GM19035 (cell line): ENCODE data around the gene MAP3K8.
A peak's percentile ranks its signal among the peaks of the same experiment; 100 is the strongest.

Experiments
- ATAC-seq: cut with Tn5 transposase; IDR thresholded peaks from one replicate; pipeline ENCODE4 v1.9.1; 2021; ENCODE audit not compliant: unreplicated experiment

MAP3K8 gene

DNA sequence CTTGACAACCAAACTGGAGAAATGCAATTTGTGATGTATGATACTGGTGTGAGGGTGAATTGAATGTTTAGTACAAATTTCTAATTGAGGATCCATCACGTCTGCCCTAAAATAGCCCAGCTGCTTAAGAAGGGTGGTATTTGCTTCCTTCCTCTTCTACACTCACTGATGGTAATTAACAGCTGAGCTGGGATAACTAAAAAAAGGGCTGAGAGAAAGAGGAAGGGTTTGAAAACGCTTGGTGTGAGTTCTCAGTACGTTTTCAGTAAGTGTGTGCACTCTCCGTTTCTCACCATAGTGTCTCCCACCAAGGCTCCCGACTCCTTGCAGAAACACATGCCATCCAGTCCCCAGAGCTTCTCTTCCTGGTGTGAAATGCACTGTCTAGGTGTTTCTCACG lies 54.3 kb downstream of the MAP3K8 start:
- no peak for ATAC-seq

DNA sequence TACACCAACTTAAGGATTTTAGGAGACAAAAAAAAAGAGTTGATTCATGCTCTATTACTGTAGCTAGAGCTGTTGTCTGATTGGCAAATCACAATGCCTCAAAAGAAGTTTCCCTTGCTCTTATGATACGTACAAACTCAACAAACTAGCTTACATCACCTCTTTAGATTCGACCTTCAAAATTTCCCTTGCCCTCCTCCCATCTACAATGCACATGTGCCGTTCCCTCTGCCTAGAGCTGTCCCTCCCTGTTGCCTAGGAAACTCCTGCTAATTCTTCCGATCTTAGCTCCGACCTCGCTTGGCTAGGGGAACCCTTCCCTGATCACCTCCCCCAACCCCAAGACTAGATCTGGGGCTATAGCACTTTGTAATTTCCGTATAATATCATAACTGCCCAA lies 55.4 kb downstream of the MAP3K8 start:
- no peak for ATAC-seq

DNA sequence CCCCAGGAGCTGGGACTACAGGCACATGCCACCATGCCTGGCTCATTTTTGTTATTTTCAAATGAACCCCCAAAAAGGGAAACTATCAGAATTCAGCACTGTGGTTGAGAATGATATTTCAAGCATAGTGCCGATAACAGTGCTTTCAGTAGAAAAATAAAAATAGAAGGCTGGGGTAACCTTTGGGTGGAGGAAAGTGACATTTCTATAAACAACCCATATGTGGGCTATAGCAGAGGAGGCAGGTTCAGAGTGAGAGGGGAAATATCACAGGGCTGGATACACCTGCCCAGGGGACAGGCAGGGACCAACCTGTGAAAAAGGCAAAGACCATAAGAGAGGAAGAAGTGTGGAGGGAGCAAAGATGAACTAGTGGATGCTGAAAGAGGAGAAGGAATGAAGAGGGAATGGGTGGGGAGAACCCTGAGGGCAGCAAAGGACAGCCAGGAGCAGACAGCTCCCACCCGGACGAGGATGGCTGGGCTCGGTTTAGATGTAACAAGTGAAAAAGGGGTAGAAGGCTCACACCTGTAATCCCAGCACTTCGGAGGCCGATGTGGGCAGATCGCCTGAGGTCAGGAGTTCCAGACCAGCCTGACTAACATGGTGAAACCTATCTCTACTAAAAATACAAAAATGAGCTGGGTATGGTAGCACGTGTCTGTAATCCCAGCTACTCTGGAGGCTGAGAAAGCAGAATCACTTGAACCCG lies 56.5 kb downstream of the MAP3K8 start:
- ATAC-seq, result no peak

DNA sequence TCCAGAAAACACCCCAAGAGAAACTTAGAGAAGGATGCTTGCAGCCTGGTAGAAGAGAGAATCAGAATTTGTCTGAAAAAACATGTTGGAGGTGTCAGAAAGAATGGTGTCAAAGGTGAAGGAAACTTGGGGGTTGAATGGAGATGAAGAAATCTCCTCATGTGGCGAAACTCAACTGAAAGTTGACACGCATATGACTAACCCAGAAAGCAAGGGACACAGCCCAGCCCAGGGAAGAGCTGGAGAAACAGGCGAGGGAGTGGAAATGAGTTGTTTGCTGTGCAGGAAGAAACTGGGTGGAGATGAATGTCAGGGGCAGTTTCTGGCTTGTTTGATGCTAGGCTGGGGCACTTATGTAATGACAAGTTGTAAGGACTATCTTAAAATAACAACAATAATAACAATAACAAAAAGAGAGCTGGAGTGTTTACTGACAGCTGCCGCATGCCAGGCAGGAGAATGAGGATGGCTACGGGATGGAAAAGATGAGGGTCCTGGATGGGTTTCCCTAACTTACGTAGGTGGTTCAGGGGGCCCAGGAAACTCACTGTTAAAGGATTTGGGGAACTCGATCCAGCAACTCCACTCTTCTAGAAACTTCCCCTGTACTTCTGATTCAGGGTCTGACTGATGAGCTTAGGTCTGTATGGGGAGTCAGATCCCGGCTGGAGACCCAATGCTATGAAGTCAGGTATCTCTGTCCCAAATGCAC lies 57.4 kb downstream of the MAP3K8 start:
- no peak for ATAC-seq

DNA sequence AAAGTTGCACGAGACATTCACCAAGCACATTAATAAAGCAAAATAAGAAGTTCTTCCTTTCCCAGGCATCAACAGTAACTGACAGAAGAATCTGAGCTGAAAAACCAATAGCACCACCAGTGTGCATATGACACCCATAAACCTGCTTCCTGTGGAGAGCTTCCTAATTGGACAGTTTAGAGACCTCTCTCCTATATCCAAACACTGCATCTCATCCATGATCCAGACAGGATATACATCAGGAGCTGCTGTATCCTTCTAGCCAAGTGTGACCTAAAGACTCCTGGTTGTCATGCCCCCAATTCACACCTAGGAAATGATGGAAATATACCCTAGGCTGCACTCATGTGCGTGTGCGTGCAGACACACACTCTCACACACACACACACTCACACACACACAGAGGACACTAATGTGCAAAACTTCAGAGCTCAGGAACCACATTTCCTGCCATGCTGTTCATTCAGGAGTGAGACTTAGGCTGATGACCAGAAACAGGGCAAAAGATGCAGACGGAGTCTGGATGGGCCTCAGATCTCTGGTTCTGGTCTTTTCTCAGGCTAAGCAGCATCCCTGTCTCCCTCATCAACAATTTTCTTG lies 58.0 kb downstream of the MAP3K8 start:
- ATAC-seq, result no peak

DNA sequence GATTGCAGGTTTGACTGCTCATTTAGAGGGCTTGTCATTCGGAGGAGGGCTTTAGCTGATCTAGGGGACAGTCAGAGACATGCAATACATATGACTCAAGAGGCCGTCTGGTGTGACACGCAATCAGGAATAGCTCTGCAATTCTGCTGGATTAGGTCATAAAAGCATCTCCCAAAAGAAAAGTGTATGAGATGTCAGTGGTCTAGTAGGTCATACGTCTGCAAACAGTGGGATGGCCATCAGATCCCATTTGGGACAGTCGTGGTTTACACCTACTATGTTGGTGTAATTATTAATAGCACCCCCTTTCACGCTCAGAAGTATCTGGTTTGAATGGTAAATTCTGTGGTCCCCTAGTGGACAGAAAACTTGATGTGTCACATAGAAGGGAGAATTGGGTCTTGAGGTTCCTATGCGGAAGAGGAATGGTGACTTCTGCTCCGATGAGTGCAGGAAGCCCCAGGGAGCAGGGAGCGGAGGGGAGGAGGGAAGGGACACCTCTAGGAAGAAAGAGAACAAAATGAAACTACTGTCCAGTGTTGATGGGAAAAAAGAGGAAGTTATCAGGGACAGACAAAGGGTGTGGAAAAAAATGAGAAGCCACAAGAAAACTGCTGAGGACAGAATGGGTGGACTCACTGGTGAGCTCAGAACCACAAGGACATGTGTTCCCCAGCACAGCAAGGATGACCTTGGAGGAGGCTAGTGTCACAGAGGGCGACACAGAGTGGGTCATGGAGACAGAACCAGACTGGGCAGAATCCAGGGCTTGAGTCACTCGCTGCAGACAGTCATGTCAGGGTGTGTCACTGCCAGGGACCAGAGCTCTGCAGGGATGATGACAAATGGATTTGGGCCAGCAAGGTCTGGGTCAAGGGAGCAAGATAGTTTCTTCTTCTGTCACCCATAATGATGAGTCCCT lies 59.9 kb downstream of the MAP3K8 start:
- peak; percentile 47 for ATAC-seq

DNA sequence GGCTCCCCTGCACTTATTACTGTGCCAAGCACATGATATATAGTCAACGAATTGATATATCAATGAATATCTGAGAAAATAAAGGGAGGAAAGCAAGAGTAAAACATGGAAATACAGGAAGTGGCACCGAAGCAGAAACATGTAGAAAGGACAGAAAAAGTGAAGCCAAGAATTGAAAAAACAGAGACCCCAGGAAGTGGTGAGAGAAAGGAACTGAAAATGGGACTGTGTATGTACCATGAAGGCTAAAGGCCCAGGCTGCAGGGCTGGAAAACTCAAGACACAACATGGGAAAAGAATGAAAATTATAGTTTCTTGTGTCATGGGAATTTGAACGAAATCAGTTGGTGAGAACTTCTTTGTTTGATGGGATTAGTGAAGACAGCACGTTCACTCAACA lies 60.6 kb downstream of the MAP3K8 start:
- ATAC-seq, result no peak

DNA sequence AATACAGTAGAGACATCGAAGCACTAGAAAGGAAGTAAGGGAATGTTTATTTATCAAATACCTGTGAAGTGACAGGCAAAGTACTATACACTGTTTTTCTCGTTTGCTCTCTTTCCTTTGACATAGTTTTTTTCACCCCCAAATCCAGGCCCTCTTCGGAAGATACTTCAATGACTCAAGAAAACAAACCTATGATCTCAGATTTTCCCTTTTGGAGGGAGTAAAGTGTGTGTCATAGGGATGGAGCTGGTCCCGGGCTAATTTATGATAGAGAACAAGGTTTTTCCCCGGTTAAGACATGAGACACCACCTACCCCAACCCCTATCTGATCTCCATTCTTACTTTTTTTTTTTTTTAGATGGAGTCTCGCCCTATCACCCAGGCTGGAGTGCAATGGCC lies 61.7 kb downstream of the MAP3K8 start:
- ATAC-seq, result no peak

DNA sequence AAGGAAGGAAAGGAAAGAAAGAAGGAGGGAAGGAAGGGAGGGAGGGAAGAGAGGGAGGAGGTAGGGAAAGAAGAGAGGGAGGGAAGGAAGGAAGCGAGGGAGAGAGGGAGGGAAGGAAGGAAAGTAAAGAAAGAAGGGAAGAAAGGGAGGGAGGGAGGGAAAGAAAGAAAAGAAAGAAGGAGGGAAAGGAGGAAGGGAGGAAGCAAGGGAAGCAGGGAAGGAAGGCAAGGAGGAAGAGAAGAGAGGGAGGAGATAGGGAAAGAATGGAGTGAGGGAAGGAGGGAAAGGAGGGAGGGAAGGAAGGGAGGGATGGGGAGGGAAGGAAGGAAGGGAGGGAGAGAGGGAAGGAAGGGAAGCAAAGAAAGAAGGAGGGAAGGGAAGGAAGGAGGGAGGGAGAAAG lies 65.8 kb downstream of the MAP3K8 start:
- no peak for ATAC-seq

DNA sequence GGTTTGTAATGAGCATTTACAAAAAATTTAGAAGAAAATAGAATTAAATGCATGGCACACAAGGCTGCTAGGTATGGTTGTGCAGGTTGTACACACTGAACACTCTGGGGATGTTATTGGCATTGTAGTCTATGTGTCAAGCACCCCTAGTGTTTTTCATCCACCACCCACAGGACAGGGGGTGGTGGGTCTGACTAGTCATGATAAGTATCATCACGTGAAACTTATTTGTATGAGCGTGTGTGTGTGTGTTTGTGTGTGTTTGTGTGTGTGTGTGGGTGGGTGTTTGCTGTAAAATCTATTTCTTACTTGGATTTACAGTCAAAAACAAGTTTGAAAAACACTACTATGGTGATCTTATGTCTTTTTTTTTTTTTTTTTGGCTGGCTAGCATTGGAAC lies 66.5 kb downstream of the MAP3K8 start:
- no peak for ATAC-seq

DNA sequence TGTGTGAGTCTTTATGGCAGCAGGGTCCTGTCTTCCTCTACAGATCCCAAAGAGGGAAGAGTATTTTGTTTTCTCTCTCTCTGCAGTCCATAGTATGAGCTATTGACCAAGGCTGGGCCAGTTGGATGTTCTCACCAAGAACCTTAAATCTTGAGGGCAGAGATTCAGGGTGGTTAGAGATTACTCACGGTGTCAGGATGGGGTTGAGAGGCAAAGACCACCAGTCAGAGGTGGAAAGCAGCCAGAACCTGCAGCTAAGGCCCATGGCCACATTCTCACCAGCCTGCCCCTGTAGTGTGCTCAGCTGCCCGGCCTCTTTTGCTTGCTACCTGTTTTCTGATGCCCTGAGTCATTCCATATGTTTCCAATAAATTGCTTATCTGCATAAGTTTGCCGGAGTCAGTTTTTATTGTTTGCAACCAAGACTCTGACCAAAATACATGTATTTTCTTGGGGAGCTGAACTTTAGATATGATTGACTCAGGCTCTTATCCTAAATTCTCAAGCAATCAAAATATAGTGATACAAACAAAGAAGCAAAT lies 67.0 kb downstream of the MAP3K8 start:
- no peak for ATAC-seq

DNA sequence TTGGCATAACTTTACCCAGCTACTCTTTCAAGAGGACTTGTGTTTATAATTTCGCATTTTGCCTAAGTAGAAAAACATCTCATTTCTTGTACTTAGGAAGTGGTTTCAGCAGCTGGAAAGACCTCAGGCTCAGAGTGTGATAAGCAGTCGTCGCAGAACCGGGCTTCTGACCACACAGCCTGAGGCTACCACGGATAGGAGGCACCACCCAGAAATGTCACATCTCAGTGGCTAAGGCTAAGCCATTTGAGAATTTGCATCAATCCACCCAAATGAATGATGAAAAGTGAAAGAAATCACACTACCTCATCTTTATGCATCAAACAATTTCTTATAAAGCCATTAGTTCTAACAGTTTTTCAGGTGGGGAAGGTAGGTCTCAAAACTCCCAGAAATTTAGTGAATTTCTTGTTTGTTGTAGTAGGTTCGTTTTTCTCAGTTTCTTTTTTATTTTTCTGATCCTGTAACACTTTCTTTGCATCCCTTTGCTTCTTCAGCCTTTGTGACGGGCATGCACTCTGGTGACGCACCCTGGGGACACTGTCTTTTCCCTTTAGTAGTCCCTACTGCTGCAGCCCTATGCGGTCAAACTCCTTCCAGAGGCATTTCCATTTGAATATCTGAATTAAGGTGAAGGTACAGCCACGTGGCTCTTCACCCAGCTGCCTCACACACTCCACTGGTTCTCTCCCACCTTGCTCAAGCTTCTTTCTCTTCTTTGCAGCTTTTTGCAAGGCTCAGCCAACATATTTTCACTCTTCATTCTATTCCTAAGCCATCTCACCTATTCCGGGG lies 68.5 kb downstream of the MAP3K8 start:
- no peak for ATAC-seq

DNA sequence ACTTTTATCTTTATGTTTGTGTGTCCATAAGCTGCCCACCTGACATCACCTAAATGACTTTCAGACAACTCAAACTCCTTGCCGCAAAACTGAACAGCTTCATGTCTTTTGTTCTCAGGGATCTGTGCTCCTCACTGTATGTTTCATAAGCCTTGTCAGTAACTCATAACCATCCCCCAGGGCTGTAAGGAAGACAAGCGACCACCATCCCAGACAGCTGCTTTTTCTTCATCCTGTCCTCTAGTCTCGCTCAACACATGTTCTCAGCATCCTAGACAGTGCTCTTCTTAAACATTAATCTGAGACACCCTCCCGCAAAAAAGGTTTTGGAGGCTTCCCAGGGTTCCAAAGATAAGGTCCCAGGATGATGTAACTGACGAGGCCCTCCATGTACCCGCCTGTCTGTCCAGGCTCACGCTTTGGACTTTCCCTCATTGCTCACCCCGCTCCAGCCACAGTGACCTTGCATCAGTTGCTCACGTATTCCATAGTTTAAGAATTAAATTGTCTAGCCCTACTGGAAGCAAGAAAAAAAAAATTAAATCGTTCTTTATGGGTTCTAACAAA lies 69.8 kb downstream of the MAP3K8 start:
- ATAC-seq, result no peak

DNA sequence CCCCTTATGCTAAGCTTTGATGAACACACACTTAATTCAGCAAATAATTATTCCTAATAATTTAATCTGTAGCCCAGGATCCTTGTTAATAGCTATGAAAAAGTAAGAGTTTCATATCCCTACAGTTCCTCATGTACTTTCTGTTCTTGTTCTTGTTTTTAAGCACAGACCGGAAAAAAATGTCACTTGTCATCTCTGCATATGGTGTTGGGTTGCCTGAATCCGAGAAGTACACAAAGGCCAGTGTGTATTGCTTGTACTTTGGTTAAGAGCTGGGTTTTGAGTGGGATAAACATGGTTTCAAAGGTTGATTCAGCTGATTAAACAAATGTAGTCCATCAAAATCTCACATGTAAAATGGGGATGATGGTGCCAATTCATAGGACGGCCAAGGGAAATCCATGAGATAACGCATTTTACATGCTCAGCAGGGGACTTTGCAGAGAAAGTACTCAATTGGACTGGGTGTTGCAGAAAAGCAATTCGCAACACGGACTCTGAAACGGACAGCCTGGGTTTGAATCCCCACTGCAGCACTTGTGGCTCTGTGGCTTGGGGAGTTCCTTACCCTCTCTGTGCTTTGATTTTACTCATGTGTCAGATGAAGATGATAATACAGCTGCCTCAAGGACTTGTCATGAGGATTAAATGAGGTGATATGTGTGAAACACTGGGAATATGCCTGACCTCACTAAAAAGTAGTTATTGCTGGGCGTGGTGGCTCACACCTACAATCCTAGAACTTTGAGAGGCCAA lies 71.7 kb downstream of the MAP3K8 start:
- ATAC-seq, result no peak

DNA sequence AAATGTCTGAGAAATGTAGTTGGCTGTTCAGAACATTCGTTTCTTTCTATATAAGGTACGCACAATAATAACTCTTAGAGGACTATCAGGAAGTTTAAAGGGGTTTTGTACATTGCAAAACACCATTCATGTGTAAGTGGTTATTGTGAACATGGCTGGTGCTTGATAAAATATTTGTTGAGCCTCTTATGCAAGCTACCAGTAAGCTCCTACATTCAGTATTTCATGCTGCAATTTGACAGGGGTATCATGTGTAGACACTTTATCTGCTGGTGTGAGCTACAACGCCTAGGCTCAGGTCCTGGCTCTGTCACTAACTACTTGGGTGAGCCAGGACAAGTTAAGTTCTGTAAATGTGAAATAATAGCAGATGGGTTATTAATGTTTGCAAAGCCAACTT lies 75.5 kb downstream of the MAP3K8 start:
- no peak for ATAC-seq

DNA sequence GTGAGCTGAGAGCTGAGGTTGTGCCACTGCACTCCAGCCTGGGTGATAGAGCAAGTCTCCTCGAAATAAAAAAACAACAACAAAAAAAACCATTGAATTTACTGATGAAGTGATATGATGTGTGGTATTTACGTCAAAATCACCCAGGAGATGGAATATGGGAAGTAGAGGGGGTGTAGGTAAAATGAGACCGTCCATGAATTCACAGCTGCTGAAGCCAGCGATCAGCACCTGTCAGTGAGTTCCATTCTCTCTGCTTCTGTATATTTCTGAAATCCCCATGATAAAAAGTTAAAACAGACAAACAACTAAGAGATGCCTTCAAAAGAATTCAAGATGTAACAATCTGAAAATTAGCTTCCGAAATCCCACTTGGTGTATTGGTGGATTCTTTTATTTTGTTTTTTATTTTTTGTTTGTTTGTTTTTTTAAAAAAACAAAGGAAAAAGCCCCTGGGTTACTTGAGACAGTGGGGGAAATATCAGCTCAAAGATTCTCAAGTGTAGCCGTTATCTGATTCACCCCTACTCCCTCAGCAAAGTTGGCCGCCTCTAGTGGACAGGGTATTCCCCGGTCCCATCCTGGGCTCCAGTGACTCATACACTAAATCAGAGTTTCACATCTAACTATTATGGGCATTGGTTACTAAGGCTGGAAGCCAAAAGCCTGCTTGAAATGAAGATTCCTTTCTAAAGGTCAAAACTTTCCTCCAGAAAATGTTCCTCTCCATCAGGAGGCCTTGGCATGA lies 76.4 kb downstream of the MAP3K8 start:
- ATAC-seq, result peak; percentile 89

DNA sequence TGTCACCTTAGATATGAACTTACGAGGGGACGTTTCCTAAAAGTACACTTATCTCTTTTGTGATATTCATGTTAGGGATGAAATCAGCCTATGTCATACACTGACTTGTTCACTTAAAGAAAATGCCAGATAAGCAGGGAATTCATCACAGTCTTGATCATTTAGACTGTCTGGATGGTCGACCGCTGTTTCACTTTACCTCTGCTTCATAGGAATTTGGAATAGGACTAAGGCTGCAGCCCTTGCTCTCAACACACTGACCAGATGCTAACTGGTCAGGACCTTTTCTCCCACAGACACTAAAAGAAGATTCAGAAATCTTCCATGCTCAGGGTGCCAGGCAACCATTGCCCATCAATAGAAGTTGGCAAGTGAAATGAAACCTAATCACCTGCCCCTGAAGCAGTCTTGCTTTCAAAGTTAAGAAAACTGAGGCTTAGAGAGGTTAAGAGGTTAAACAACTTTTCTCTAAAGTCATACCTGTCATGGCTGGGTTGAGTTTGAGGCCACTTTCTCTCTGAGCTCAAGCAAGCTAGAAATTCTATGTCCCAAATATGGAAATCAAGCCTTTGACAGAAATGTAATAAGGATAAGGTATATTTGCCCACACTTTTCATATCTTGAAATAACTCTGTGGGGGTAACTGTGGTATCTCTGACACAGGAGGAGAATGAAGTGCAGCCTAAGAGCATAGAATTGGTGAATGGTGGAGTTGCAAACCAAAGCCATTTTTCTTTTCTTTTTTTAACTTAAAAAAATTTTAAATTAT lies 77.1 kb downstream of the MAP3K8 start:
- ATAC-seq, result peak; percentile 37
